IPS-NIHi11 (cell line): ENCODE measurements around the gene TRA2B.

Experiments used
- DNase-seq: peaks from one replicate; pipeline ENCODE4 v3.0.0; 2012; ENCODE audit warnings: mixed read lengths, low spot score

TRA2B gene

GRCh38 chr3:185950728-185951127 is 12.9 kb upstream of the TRA2B start:
- DNase-seq = no peak

- no peak for DNase-seq
These were observed 11.7 kb upstream of the TRA2B start for GRCh38 chr3:185949515-185949914.

- no peak for DNase-seq
These were observed 10.5 kb upstream of the TRA2B start for GRCh38 chr3:185948292-185948691.

GRCh38 chr3:185943760-185944106 is 5.9 kb upstream of the TRA2B start:
- DNase-seq = no peak

- DNase-seq = peak; percentile 85
These were observed 5.3 kb upstream of the TRA2B start for GRCh38 chr3:185942907-185943759.

- DNase-seq = no peak
These were observed 4.6 kb upstream of the TRA2B start for GRCh38 chr3:185942396-185942795.

- DNase-seq = no peak
These were observed 3.1 kb upstream of the TRA2B start for GRCh38 chr3:185940951-185941350.

- DNase-seq = no peak
These were observed 1.9 kb upstream of the TRA2B start for GRCh38 chr3:185939721-185940120.

GRCh38 chr3:185936814-185937688 is 763 bp downstream of the TRA2B start:
- peak; percentile 76 for DNase-seq

GRCh38 chr3:185936273-185936629 is 1.6 kb downstream of the TRA2B start:
- DNase-seq = no peak

- DNase-seq = no peak
These were observed 2.1 kb downstream of the TRA2B start for GRCh38 chr3:185935465-185936272.

GRCh38 chr3:185934767-185935464 is 2.9 kb downstream of the TRA2B start:
- DNase-seq = no peak

GRCh38 chr3:185934174-185934557 is 3.6 kb downstream of the TRA2B start:
- DNase-seq = no peak

- DNase-seq = no peak
These were observed 4.2 kb downstream of the TRA2B start for GRCh38 chr3:185933374-185934173.

GRCh38 chr3:185931777-185932612 is 5.8 kb downstream of the TRA2B start:
- no peak for DNase-seq

GRCh38 chr3:185930393-185931107 is 7.3 kb downstream of the TRA2B start:
- DNase-seq = no peak

- DNase-seq = no peak
These were observed 8.3 kb downstream of the TRA2B start for GRCh38 chr3:185929192-185930151.

GRCh38 chr3:185928496-185928895 is 9.3 kb downstream of the TRA2B start:
- DNase-seq = no peak
